Neural cell (in vitro differentiated cells): Measurements from ENCODE around the gene KIRREL2. TPM values are rescaled to one million over a fixed set of nuclear protein-coding genes. Genes with fewer than 3 reads are reported as not detected.

Source experiments
- H2AFZ ChIP-seq: fragments of 200-600, 300-800 bp; sonication (generic), shearing (Covaris generic); 2 replicates; pipeline ENCODE4 v1.6.0; 2014; ENCODE audit warnings: low read depth, mild to moderate bottlenecking, antibody characterized with exemption, low read length, moderate library complexity
- H3F3A ChIP-seq: fragments of 200-600 bp; shearing (Covaris generic); 2 replicates; pipeline ENCODE4 v1.6.1; 2016; ENCODE audit warnings: mild to moderate bottlenecking, moderate library complexity, mixed read lengths, antibody characterized with exemption, low read length; ENCODE audit not compliant: insufficient read depth, poor library complexity, severe bottlenecking
- H3K27ac ChIP-seq: fragments of 200-600, 300-800 bp; sonication (generic), shearing (Covaris generic); 2 replicates; pipeline ENCODE4 v1.5.1; 2014; ENCODE audit warnings: mild to moderate bottlenecking, low read length, moderate library complexity
- H3K27me3 ChIP-seq: fragments of 300-800, 200-600 bp; sonication (generic), shearing (Covaris generic); 2 replicates; pipeline ENCODE4 v1.6.0; 2014; ENCODE audit warnings: mild to moderate bottlenecking, low read depth, low read length, moderate library complexity; ENCODE audit not compliant: insufficient read depth
- H3K36me3 ChIP-seq: fragments of 300-800, 200-600 bp; sonication (generic), shearing (Covaris generic); 2 replicates; pipeline ENCODE4 v1.5.1; 2014; ENCODE audit warnings: mild to moderate bottlenecking, antibody characterized with exemption, low read length, moderate library complexity; ENCODE audit not compliant: insufficient read depth
- H3K4me2 ChIP-seq: fragments of 300-800, 200-600 bp; sonication (generic), shearing (Covaris generic); 2 replicates; pipeline ENCODE4 v1.6.0; 2014; ENCODE audit warnings: mild to moderate bottlenecking, low read length
- H3K4me3 ChIP-seq: fragments of 300-800, 200-600 bp; sonication (generic), shearing (Covaris generic); 2 replicates; pipeline ENCODE4 v1.5.1; 2014; ENCODE audit warnings: mild to moderate bottlenecking, low read length, moderate library complexity
- H3K79me2 ChIP-seq: fragments of 200-600 bp; shearing (Covaris generic); replicated peaks from 2 replicates; pipeline ENCODE4 v1.6.0; 2014; ENCODE audit warnings: mild to moderate bottlenecking, low read length, moderate library complexity; ENCODE audit not compliant: insufficient read depth
- H3K9ac ChIP-seq: fragments of 300-800, 200-600 bp; sonication (generic), shearing (Covaris generic); 2 replicates; pipeline ENCODE4 v1.6.1; 2016; ENCODE audit warnings: mild to moderate bottlenecking, low read length, mixed read lengths
- H3K9me2 ChIP-seq: fragments of 200-600 bp; shearing (Covaris generic); 2 replicates; pipeline ENCODE4 v1.6.1; 2016; ENCODE audit warnings: mild to moderate bottlenecking, low read length, mixed read lengths; ENCODE audit not compliant: insufficient read depth
- H3K9me3 ChIP-seq: fragments of 200-600, 300-800 bp; sonication (generic), shearing (Covaris generic); 2 replicates; pipeline ENCODE4 v1.6.1; 2016; ENCODE audit warnings: mild to moderate bottlenecking, mixed run types, low read length, moderate library complexity, mixed read lengths
- H4K20me1 ChIP-seq: fragments of 200-600 bp; shearing (Covaris generic); 2 replicates; pipeline ENCODE4 v1.6.1; 2016; ENCODE audit warnings: mild to moderate bottlenecking, mixed run types; ENCODE audit not compliant: insufficient read depth
- EP300 ChIP-seq: fragments of 450-650 bp; conservative IDR thresholded peaks from 2 replicates; pipeline ENCODE4 v1.6.1; 2014; ENCODE audit warnings: antibody characterized with exemption, mild to moderate bottlenecking, moderate library complexity; ENCODE audit not compliant: poor library complexity, severe bottlenecking
- EZH2 ChIP-seq: fragments of 200-600, 300-800 bp; shearing (Covaris generic), sonication (generic); IDR thresholded peaks from 2 replicates; pipeline ENCODE4 v1.6.1; 2014; ENCODE audit warnings: antibody characterized with exemption, low read length, borderline replicate concordance, mild to moderate bottlenecking; ENCODE audit not compliant: insufficient read depth, poor library complexity, severe bottlenecking
- MXI1 ChIP-seq: fragments of 450-650 bp; conservative IDR thresholded peaks from 2 replicates; pipeline ENCODE4 v1.6.1; 2014; ENCODE audit warnings: antibody characterized with exemption, mild to moderate bottlenecking; ENCODE audit not compliant: poor library complexity, severe bottlenecking
- POLR2AphosphoS5 ChIP-seq: IDR thresholded peaks from 2 replicates; pipeline ENCODE4 v1.6.1; 2012
- RAD21 ChIP-seq: fragments of 450-650 bp; conservative IDR thresholded peaks from 2 replicates; pipeline ENCODE4 v1.6.1; 2014; ENCODE audit warnings: antibody characterized with exemption, mild to moderate bottlenecking, moderate library complexity
- SMC3 ChIP-seq: fragments of 450-650 bp; conservative IDR thresholded peaks from 2 replicates; pipeline ENCODE4 v1.6.1; 2014; ENCODE audit warnings: antibody characterized with exemption, mild to moderate bottlenecking, moderate library complexity; ENCODE audit not compliant: poor library complexity
- TAF1 ChIP-seq: IDR thresholded peaks from 2 replicates; pipeline ENCODE4 v1.6.1; 2012; ENCODE audit warnings: low read depth
- polyA plus RNA-seq: library from polyadenylated mRNA; depleted of rRNA; stranded (reverse); fragments of >200 nt; gene quantifications from 2 replicates; pipeline ENCODE4 v1.2.3, GENCODE V29; 2014
- TF ChIP-seq, protein P1 (sequence below): IDR thresholded peaks from 2 replicates; pipeline ENCODE4 v1.6.1; 2012; ENCODE audit warnings: borderline replicate concordance
- TF ChIP-seq, protein P2 (sequence below): fragments of 450-650 bp; IDR thresholded peaks from 2 replicates; pipeline ENCODE4 v1.5.1; 2014; ENCODE audit warnings: antibody characterized with exemption, mild to moderate bottlenecking, moderate library complexity; ENCODE audit not compliant: poor library complexity, severe bottlenecking

The KIRREL2 gene
- polyA plus RNA-seq, 1 donor from 2014 or later = 0.79 TPM

DNA sequence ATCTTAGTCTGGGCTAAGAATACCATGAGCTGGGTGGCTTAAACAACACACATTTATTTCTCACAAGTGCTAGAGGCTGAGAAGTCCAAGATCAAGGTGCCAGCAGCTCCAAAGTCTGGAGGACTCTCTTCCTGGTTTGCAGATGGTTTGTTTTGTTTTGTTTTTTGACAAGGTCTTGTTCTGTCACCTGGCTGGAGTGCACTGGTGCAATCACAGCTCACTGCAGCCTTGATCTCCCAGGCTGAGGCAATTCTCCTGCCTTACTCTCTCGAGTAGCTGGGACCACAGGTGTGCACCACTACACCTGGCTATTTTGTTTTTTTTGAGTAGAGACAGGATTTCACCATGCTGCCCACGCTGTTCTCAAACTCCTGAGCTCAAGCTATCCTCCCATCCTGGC lies 27.2 kb downstream of the KIRREL2 start:
- TF ChIP-seq MXI1 (no peak), SMC3 (no peak), EP300 (no peak), EZH2 (no peak), RAD21 (no peak), TAF1 (no peak), POLR2AphosphoS5 (no peak)
- TF ChIP-seq, protein P1, sequence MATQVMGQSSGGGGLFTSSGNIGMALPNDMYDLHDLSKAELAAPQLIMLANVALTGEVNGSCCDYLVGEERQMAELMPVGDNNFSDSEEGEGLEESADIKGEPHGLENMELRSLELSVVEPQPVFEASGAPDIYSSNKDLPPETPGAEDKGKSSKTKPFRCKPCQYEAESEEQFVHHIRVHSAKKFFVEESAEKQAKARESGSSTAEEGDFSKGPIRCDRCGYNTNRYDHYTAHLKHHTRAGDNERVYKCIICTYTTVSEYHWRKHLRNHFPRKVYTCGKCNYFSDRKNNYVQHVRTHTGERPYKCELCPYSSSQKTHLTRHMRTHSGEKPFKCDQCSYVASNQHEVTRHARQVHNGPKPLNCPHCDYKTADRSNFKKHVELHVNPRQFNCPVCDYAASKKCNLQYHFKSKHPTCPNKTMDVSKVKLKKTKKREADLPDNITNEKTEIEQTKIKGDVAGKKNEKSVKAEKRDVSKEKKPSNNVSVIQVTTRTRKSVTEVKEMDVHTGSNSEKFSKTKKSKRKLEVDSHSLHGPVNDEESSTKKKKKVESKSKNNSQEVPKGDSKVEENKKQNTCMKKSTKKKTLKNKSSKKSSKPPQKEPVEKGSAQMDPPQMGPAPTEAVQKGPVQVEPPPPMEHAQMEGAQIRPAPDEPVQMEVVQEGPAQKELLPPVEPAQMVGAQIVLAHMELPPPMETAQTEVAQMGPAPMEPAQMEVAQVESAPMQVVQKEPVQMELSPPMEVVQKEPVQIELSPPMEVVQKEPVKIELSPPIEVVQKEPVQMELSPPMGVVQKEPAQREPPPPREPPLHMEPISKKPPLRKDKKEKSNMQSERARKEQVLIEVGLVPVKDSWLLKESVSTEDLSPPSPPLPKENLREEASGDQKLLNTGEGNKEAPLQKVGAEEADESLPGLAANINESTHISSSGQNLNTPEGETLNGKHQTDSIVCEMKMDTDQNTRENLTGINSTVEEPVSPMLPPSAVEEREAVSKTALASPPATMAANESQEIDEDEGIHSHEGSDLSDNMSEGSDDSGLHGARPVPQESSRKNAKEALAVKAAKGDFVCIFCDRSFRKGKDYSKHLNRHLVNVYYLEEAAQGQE = no peak
- TF ChIP-seq, protein P2, sequence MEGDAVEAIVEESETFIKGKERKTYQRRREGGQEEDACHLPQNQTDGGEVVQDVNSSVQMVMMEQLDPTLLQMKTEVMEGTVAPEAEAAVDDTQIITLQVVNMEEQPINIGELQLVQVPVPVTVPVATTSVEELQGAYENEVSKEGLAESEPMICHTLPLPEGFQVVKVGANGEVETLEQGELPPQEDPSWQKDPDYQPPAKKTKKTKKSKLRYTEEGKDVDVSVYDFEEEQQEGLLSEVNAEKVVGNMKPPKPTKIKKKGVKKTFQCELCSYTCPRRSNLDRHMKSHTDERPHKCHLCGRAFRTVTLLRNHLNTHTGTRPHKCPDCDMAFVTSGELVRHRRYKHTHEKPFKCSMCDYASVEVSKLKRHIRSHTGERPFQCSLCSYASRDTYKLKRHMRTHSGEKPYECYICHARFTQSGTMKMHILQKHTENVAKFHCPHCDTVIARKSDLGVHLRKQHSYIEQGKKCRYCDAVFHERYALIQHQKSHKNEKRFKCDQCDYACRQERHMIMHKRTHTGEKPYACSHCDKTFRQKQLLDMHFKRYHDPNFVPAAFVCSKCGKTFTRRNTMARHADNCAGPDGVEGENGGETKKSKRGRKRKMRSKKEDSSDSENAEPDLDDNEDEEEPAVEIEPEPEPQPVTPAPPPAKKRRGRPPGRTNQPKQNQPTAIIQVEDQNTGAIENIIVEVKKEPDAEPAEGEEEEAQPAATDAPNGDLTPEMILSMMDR = no peak
- Histone ChIP-seq H2AFZ (no peak overlapping the region), H3K27me3 (no peaks in the 10 kb centered on the region), H3K9ac (no peak overlapping the region), H3K9me2 (no peaks in the 10 kb centered on the region), H3K9me3 (no peaks in the 10 kb centered on the region), H3K4me2 (no peak overlapping the region), H3K79me2 (no peaks in the 10 kb centered on the region), H3K36me3 (peaks cover 3% of the 10 kb centered on the region), H4K20me1 (no peaks in the 10 kb centered on the region), H3K27ac (no peak overlapping the region), H3F3A (peaks cover 3% of the 10 kb centered on the region), H3K4me3 (no peak overlapping the region)

DNA sequence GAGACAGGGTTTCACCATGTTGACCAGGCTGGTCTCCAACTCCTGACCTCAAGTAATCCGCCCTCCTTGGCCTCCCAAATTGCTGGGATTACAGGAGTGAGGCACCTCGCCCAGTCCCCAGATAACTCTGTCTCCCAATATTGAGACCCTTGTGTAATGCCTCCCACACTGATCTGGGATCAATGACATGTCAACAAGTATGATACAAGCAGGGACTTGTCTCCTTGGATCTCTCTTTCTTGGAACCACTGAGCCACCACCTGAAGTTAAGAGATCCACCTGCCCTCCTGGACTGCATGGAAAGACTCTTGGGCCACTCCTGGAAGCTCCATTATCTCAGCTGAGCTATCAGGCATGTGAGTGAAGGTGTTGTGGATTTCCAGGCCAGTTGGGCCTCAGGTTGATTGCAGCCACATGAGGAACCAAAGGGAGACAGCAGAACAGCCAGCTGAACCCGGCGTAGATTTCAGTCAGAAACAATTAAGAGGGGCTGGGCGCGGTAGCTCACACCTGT lies 28.6 kb downstream of the KIRREL2 start:
- Histone ChIP-seq H3F3A (peaks cover 3% of the 10 kb centered on the region), H2AFZ (no peak overlapping the region), H3K9me2 (no peaks in the 10 kb centered on the region), H4K20me1 (no peaks in the 10 kb centered on the region), H3K79me2 (no peaks in the 10 kb centered on the region), H3K9ac (no peak overlapping the region), H3K36me3 (peaks cover 3% of the 10 kb centered on the region), H3K4me2 (no peak overlapping the region), H3K4me3 (no peak overlapping the region), H3K9me3 (no peaks in the 10 kb centered on the region), H3K27me3 (no peaks in the 10 kb centered on the region), H3K27ac (no peak overlapping the region)
- TF ChIP-seq SMC3 (no peak), POLR2AphosphoS5 (no peak), TAF1 (no peak), MXI1 (no peak), EZH2 (no peak), RAD21 (no peak), EP300 (no peak)
- TF ChIP-seq, protein P2 = no peak
- TF ChIP-seq, protein P1 = no peak
